Tibial nerve (tissue), 4 donors: ENCODE measurements around the gene POP7.

ENCODE experiments used
- EP300 ChIP-seq, 2 donors: sonication (generic); formaldehyde crosslinking; IDR thresholded peaks; one replicate each; pipeline ENCODE4 v1.6.1; 2017; ENCODE audit warnings: antibody characterized with exemption in 2 of 2, mild to moderate bottlenecking in 1 of 2
- POLR2A ChIP-seq, 2 donors: fragments of 450-650 bp; IDR thresholded peaks; one replicate each; pipeline ENCODE4 v1.6.1; 2017; ENCODE audit warnings: antibody characterized with exemption in 2 of 2, mild to moderate bottlenecking in 2 of 2, moderate library complexity in 2 of 2
- TF ChIP-seq, protein P1 (sequence below), 5 experiments: fragments of 200-600 bp in 3 of 5; fragments of 450-650 bp in 2 of 5; sonication (generic) in 3 of 5; IDR thresholded peaks; one replicate each; pipeline ENCODE4 v1.5.1; 2016 to 2019; ENCODE audit warnings: antibody characterized with exemption in 5 of 5, mild to moderate bottlenecking in 3 of 5, moderate library complexity in 2 of 5

DNA sequence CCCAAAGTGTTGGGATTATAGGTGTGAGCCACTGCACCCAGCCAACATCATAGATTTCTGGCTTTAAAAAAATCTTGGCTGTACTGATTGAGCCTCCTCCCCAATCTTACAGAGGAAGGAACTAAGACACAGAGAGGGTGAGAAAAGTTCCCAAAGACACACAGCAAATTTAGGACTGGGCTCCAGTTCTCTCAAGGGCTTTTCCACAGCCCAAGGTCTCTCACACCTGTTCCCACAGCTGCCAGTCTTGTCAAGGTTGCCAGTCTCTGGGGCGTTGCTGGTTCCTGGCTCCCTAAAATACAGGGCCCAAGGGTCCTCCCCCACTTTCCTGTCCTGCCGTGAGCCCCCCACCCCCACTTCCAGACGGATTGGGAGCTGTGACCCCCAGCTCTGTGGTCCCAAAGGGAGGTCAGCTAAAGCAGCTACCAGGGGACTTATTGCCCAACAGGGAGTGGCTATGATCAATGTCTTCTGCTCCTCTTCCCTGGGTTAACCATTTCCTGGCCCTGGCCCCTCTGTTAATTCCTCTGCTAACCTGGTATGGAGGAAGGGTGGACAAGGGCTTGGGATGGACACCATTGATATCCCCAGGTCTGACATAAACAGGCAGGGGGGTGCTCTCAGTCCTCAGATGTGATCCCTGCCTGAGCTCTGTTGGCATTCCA lies 24.3 kb downstream of the POP7 start:
- TF ChIP-seq, protein P1, sequence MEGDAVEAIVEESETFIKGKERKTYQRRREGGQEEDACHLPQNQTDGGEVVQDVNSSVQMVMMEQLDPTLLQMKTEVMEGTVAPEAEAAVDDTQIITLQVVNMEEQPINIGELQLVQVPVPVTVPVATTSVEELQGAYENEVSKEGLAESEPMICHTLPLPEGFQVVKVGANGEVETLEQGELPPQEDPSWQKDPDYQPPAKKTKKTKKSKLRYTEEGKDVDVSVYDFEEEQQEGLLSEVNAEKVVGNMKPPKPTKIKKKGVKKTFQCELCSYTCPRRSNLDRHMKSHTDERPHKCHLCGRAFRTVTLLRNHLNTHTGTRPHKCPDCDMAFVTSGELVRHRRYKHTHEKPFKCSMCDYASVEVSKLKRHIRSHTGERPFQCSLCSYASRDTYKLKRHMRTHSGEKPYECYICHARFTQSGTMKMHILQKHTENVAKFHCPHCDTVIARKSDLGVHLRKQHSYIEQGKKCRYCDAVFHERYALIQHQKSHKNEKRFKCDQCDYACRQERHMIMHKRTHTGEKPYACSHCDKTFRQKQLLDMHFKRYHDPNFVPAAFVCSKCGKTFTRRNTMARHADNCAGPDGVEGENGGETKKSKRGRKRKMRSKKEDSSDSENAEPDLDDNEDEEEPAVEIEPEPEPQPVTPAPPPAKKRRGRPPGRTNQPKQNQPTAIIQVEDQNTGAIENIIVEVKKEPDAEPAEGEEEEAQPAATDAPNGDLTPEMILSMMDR (IDR thresholded peaks at IDR 0.05), result no peak
- TF ChIP-seq POLR2A (IDR thresholded peaks at IDR 0.05), result no peak
- TF ChIP-seq EP300 (IDR thresholded peaks at IDR 0.05), result no peak
